GM23248 (cell line): ENCODE data around the gene ADGRV1. TPM values are rescaled to one million over a fixed set of nuclear protein-coding genes. Genes with fewer than 3 reads are reported as not detected.

Experiments used
- DNase-seq: peaks from one replicate; pipeline ENCODE4 v3.0.0-alpha.2; 2015
- H2AFZ ChIP-seq: fragments of 200-600 bp; sonication (generic); 2 replicates; pipeline ENCODE4 v1.6.1; 2016; ENCODE audit warnings: antibody characterized with exemption
- H3F3A ChIP-seq: fragments of 200-600 bp; sonication (generic); 2 replicates; pipeline ENCODE4 v1.6.1; 2016; ENCODE audit warnings: mild to moderate bottlenecking, antibody characterized with exemption, mixed run types; ENCODE audit not compliant: insufficient read depth
- H3K27ac ChIP-seq: fragments of 200-600 bp; sonication (generic); 2 replicates; pipeline ENCODE4 v1.5.1; 2016; ENCODE audit warnings: mild to moderate bottlenecking
- H3K27me3 ChIP-seq: fragments of 200-600 bp; sonication (generic); replicated peaks from 2 replicates; pipeline ENCODE4 v1.6.1; 2016; ENCODE audit warnings: mild to moderate bottlenecking; ENCODE audit not compliant: insufficient read depth
- H3K36me3 ChIP-seq: fragments of 200-600 bp; sonication (generic); 2 replicates; pipeline ENCODE4 v1.6.1; 2016; ENCODE audit warnings: low read depth, mild to moderate bottlenecking
- H3K4me1 ChIP-seq: fragments of 200-600 bp; sonication (generic); 2 replicates; pipeline ENCODE4 v1.6.1; 2016; ENCODE audit warnings: mild to moderate bottlenecking; ENCODE audit not compliant: insufficient read depth
- H3K4me2 ChIP-seq: fragments of 200-600 bp; sonication (generic); one replicate; pipeline ENCODE4 v1.6.1; 2016; ENCODE audit warnings: mild to moderate bottlenecking; ENCODE audit not compliant: unreplicated experiment
- H3K4me3 ChIP-seq: fragments of 200-600 bp; sonication (generic); 2 replicates; pipeline ENCODE4 v1.5.1; 2016; ENCODE audit warnings: mild to moderate bottlenecking
- H3K79me2 ChIP-seq: fragments of 200-600 bp; sonication (generic); 2 replicates; pipeline ENCODE4 v1.6.1; 2016; ENCODE audit warnings: mild to moderate bottlenecking; ENCODE audit not compliant: insufficient read depth
- H3K9ac ChIP-seq: fragments of 200-600 bp; sonication (generic); 2 replicates; pipeline ENCODE4 v1.6.1; 2016; ENCODE audit warnings: mild to moderate bottlenecking
- H3K9me2 ChIP-seq: fragments of 200-600 bp; sonication (generic); 2 replicates; pipeline ENCODE4 v1.6.1; 2016; ENCODE audit warnings: mixed run types, mild to moderate bottlenecking, moderate library complexity; ENCODE audit not compliant: insufficient read depth
- H3K9me3 ChIP-seq: fragments of 200-600 bp; sonication (generic); one replicate; pipeline ENCODE4 v1.6.1; 2017; ENCODE audit warnings: low read depth
- H4K20me1 ChIP-seq: fragments of 200-600 bp; sonication (generic); 2 replicates; pipeline ENCODE4 v1.6.0; 2016; ENCODE audit not compliant: insufficient read depth
- EZH2 ChIP-seq: fragments of 200-600 bp; sonication (generic); IDR thresholded peaks from 2 replicates; pipeline ENCODE4 v1.6.1; 2018; ENCODE audit warnings: antibody characterized with exemption, mild to moderate bottlenecking; ENCODE audit not compliant: insufficient read depth, poor library complexity, severe bottlenecking
- EZH2phosphoT487 ChIP-seq: fragments of 200-600 bp; sonication (generic); IDR thresholded peaks from 2 replicates; pipeline ENCODE4 v1.6.1; 2018; ENCODE audit warnings: antibody characterized with exemption, moderate library complexity, mild to moderate bottlenecking, low read depth; ENCODE audit not compliant: insufficient read depth
- WGBS, 2 experiments: methylation state at CpG; one replicate each; pipeline ENCODE4 v1.1.6; 2015 to 2017; ENCODE audit warnings: low lambda C conversion rate in 2 of 2, low coverage in 1 of 2; ENCODE audit errors: missing lambda C conversion rate in 2 of 2; 5-methylcytosine and 5-hydroxymethylcytosine counted together
- in situ Hi-C: fragments of 300-500 bp; cut with MboI; formaldehyde crosslinking; loops from 2 replicates; pipeline ENCODE4 v1.15.0; 2020
- polyA plus RNA-seq: library from polyadenylated mRNA; unstranded; fragments of >200 nt; fragmentation: Nextera tagmentation; extraction: Ambion mirVana; gene quantifications from 2 replicates; pipeline ENCODE4 v1.2.1, GENCODE V29; 2016
- total RNA-seq: library from RNA; depleted of rRNA; stranded (reverse); fragments of >200 nt; shearing (Covaris generic); gene quantifications from 2 replicates; pipeline ENCODE4 v1.2.3, GENCODE V29; 2014

Gene ADGRV1
- total and polyA plus RNA-seq, 2 experiments from 2014 or later = not detected

DNA sequence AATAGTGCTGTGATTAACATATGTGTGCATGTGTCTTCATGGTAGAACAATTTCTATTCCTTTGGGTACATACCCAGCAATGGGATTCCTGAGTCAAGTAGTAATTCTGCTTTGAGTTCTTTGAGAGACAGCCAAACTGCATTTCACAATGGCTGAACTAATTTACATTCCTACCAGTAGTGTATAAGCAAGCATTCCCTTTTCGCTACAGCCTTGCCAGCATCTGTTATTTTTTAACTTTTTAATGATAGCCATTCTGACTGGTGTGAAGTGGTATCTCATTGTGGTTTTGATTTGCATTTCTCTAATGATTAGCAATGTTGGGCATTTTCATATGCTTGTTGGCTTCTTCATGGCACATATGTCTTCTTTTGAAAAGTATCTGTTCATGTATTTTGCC is 516.0 kb downstream of the ADGRV1 start:
- Histone ChIP-seq H3K4me2 (peak overlapping the region; percentile 15), H3K79me2 (no peaks in the 10 kb centered on the region), H3F3A (peaks cover 37% of the 10 kb centered on the region), H3K4me3 (no peak overlapping the region), H2AFZ (no peak overlapping the region), H3K9ac (no peak overlapping the region), H3K9me2 (no peaks in the 10 kb centered on the region), H3K36me3 (no peaks in the 10 kb centered on the region), H3K9me3 (no peaks in the 10 kb centered on the region), H3K4me1 (peaks cover 50% of the 10 kb centered on the region), H3K27ac (peak overlapping the region; percentile 4; the same call in 1 of the 2 replicates), H4K20me1 (no peaks in the 10 kb centered on the region), H3K27me3 (0 out of 2 replicates have a peak, but pooled peaks cover 3% of the 10 kb centered on the region)
- no peak for TF ChIP-seq EZH2
- 0 out of 2 replicates have a peak, but pooled peaks have one; percentile 22 for TF ChIP-seq EZH2phosphoT487
- in situ Hi-C loops = no loop called here
- WGBS, 2 experiments = 0 to 11% methylated on average over 1 of the region's 1 CpG
- DNase-seq = peak; percentile 91

DNA sequence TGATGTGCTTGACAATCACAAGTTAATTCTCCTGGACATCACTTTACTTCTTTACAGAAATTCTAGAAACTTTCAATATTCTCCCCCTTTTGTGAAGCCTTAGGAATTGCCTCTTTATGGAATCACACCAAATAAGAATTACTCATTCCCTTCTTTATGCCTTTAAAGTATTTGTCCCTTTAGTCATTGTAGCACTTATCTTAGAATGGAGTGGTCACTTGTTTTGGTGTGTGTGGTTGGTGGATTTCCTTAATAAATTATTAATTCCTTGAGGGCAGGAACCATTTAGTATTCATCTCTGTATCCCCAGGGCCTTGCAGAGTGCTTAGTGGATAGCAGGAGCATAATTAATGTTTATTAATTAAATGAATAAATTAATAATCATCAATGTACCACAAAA is 517.5 kb downstream of the ADGRV1 start:
- Histone ChIP-seq H3K9ac (no peak overlapping the region), H3K79me2 (no peaks in the 10 kb centered on the region), H3K4me3 (no peak overlapping the region), H3K4me2 (peak overlapping the region; percentile 8), H3K4me1 (peaks cover 50% of the 10 kb centered on the region), H3K9me2 (no peaks in the 10 kb centered on the region), H2AFZ (no peak overlapping the region), H3K27ac (no peak overlapping the region), H3K36me3 (no peaks in the 10 kb centered on the region), H3K9me3 (no peaks in the 10 kb centered on the region), H4K20me1 (no peaks in the 10 kb centered on the region), H3K27me3 (no peaks in the 10 kb centered on the region), H3F3A (peaks cover 37% of the 10 kb centered on the region)
- peak; percentile 62 for DNase-seq
- in situ Hi-C loops = no loop called here
- TF ChIP-seq EZH2phosphoT487 (no peak), EZH2 (no peak)

DNA sequence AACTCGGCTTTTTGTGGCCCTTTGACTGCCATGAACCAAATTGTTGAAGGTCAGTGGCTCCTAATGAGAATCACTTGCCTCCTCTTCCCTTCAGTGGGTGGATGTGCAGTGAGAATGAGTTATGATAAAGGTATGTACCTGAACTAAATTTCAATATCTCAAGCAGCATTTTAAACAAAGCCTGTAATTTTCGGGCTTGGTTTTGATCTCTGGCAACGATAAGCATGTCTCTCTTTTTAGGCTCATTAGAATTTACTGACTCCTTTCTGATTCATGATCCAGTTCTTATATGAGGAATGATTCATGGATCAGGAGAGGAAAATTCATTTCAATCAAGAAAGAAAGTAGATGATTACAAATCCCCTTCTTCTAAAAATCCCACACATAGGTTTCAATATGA is 519.0 kb downstream of the ADGRV1 start:
- TF ChIP-seq EZH2 = no peak
- no peak for TF ChIP-seq EZH2phosphoT487
- Histone ChIP-seq H3F3A (peaks cover 32% of the 10 kb centered on the region), H3K9me3 (no peaks in the 10 kb centered on the region), H3K9ac (no peak overlapping the region), H2AFZ (no peak overlapping the region), H3K4me3 (no peak overlapping the region), H4K20me1 (no peaks in the 10 kb centered on the region), H3K36me3 (no peaks in the 10 kb centered on the region), H3K27me3 (no peaks in the 10 kb centered on the region), H3K27ac (no peak overlapping the region), H3K9me2 (no peaks in the 10 kb centered on the region), H3K79me2 (no peaks in the 10 kb centered on the region), H3K4me1 (peaks cover 46% of the 10 kb centered on the region), H3K4me2 (peak overlapping the region; percentile 12)
- in situ Hi-C loops = no loop called here
- WGBS, 2 experiments = 61 to 69% methylated on average over 3 of the region's 3 CpGs
- DNase-seq = peak; percentile 29

DNA sequence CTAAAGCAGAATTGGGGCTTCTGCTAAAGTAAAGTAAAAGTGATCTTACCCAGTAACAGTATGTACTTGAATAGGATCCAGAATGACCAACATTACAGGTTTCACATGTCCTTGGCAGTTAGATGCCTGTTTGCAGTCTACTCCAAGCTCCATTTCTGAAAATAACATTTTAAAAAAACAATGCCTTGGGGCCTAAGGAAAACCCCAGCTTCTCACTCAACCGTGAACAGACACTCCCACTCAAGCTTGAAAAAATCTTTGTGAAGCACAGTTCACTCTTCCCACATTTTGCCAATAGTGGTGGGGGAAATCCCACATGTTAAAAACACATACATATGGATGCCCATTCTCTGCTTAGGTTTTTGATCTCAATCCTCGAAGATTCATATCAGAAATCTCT is 520.4 kb downstream of the ADGRV1 start:
- Histone ChIP-seq H3K9me3 (no peaks in the 10 kb centered on the region), H2AFZ (no peak overlapping the region), H3K4me1 (peaks cover 32% of the 10 kb centered on the region), H3F3A (peaks cover 20% of the 10 kb centered on the region), H4K20me1 (no peaks in the 10 kb centered on the region), H3K4me2 (no peak overlapping the region), H3K9ac (no peak overlapping the region), H3K27ac (no peak overlapping the region), H3K9me2 (no peaks in the 10 kb centered on the region), H3K36me3 (no peaks in the 10 kb centered on the region), H3K4me3 (no peak overlapping the region), H3K27me3 (no peaks in the 10 kb centered on the region), H3K79me2 (no peaks in the 10 kb centered on the region)
- no peak for DNase-seq
- in situ Hi-C loops = no loop called here
- no peak for TF ChIP-seq EZH2
- TF ChIP-seq EZH2phosphoT487 = no peak
- 34 to 38% methylated on average over 2 of the region's 2 CpGs for WGBS, 2 experiments

DNA sequence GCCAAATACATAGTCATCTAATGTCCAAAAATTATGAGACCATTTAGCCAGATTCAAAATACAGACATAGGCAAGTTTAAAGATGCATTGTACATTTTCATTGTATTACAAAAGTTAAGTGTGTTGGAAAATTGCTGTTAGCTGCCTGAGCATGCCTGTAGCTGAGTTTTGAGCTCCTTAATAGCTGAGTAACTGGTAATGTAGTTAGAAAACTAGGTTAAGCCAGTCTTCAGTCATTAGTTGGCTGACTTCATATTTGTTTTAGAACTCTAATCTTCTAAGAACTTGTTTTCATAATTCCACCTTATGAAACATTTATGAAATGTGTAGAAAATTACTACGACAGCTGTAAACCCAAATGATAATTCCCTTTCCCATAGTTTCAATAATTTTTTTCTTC is 531.2 kb downstream of the ADGRV1 start:
- Histone ChIP-seq H3K4me1 (no peaks in the 10 kb centered on the region), H3F3A (no peaks in the 10 kb centered on the region), H2AFZ (no peak overlapping the region), H3K9ac (no peak overlapping the region), H3K4me3 (no peak overlapping the region), H4K20me1 (no peaks in the 10 kb centered on the region), H3K9me3 (no peaks in the 10 kb centered on the region), H3K9me2 (no peaks in the 10 kb centered on the region), H3K4me2 (no peak overlapping the region), H3K36me3 (no peaks in the 10 kb centered on the region), H3K79me2 (no peaks in the 10 kb centered on the region), H3K27me3 (peaks cover 5% of the 10 kb centered on the region; the same call in 1 of the 2 replicates), H3K27ac (no peak overlapping the region)
- in situ Hi-C loops = loop anchor here (10.0 kb wide), 1 partner anchor 155 kb away; no protein-coding TSS in a partner anchor
- DNase-seq = no peak
- 86 to 96% methylated on average over 1 of the region's 1 CpG for WGBS, 2 experiments
- TF ChIP-seq EZH2 (no peak), EZH2phosphoT487 (no peak)
